H1 (cell line): Measurements from ENCODE around the gene SPSB3. TPM values are rescaled to one million over a fixed set of nuclear protein-coding genes. Genes with fewer than 3 reads are reported as not detected.
A peak's percentile ranks its signal among the peaks of the same experiment; 100 is the strongest.

ENCODE experiments used
- CTCF ChIA-PET: fragments of 300-600 bp; sonication (Branson Sonifier 250); formaldehyde crosslinking; loops from one replicate; lab custom pipeline; 2021; ENCODE audit not compliant: partially characterized antibody; lab: Charles Lee
- POLR2A ChIA-PET: fragments of 300-600 bp; sonication (Branson Sonifier 250); formaldehyde crosslinking; loops from one replicate; lab custom pipeline; 2021; ENCODE audit warnings: inconsistent platforms; ENCODE audit not compliant: partially characterized antibody; lab: Charles Lee
- DNase-seq, 2 experiments: peaks; one replicate each; pipeline versions ENCODE4 v3.0.0 to v3.0.0-alpha.2; 2010 to 2022; ENCODE audit warnings: low spot score in 2 of 2, low read depth in 1 of 2, mixed read lengths in 1 of 2
- FAIRE-seq: peaks from 2 replicates; lab custom pipeline; 2011; peaks lifted over from hg19 to GRCh38; lab: Jason Lieb, UNC
- H2AFZ ChIP-seq: 2 replicates; pipeline ENCODE4 v1.8.1; 2012; ENCODE audit warnings: low read length, inconsistent platforms
- H2AK5ac ChIP-seq: 2 replicates; pipeline ENCODE4 v1.6.1; 2013; ENCODE audit warnings: low read depth, low read length
- H2BK120ac ChIP-seq: replicated peaks from 2 replicates; pipeline ENCODE3; 2013; ENCODE audit warnings: low read depth, low read length, inconsistent platforms
- H2BK12ac ChIP-seq: 2 replicates; pipeline ENCODE4 v1.6.1; 2013; ENCODE audit warnings: low read depth, low read length
- H2BK15ac ChIP-seq: 2 replicates; pipeline ENCODE4 v1.6.1; 2013; ENCODE audit warnings: low read length
- H2BK20ac ChIP-seq: 2 replicates; pipeline ENCODE4 v1.6.1; 2013; ENCODE audit warnings: low read length
- H2BK5ac ChIP-seq: 2 replicates; pipeline ENCODE4 v1.6.1; 2013; ENCODE audit warnings: low read depth, low read length
- H3K14ac ChIP-seq: 2 replicates; pipeline ENCODE4 v1.6.1; 2013; ENCODE audit warnings: inconsistent platforms; ENCODE audit not compliant: insufficient read length
- H3K18ac ChIP-seq: 2 replicates; pipeline ENCODE4 v1.6.1; 2013; ENCODE audit warnings: low read length; ENCODE audit errors: extremely low read depth
- H3K23ac ChIP-seq: 2 replicates; pipeline ENCODE4 v1.6.1; 2013; ENCODE audit warnings: inconsistent platforms; ENCODE audit not compliant: insufficient read length
- H3K23me2 ChIP-seq: 2 replicates; pipeline ENCODE4 v1.6.1; 2013; ENCODE audit warnings: low read depth, low read length
- H3K27ac ChIP-seq: 2 replicates; pipeline ENCODE4 v1.6.1; 2011; ENCODE audit warnings: low read depth, low read length, inconsistent platforms
- H3K27me3 ChIP-seq, 4 experiments: replicated peaks in 1 of 4; 1 replicate in 1 of 4; 2 replicates in 3 of 4; pipeline versions ENCODE4 v1.6.1 to v1.8.1; 2011 to 2013; ENCODE audit warnings: low read length in 3 of 4, mild to moderate bottlenecking in 3 of 4, inconsistent platforms in 2 of 4, mixed read lengths in 2 of 4, moderate library complexity in 1 of 4; ENCODE audit not compliant: control insufficient read depth in 3 of 4, insufficient read depth in 3 of 4; ENCODE audit errors: extremely low read depth in 1 of 4
- H3K36me3 ChIP-seq, 4 experiments: 2 replicates each; pipeline versions ENCODE4 v1.6.1 to v1.8.1; 2011 to 2013; ENCODE audit warnings: mild to moderate bottlenecking in 4 of 4, low read length in 3 of 4, moderate library complexity in 2 of 4, control low read depth in 1 of 4, inconsistent platforms in 1 of 4; ENCODE audit not compliant: insufficient read depth in 4 of 4, control insufficient read depth in 2 of 4
- H3K4ac ChIP-seq: replicated peaks from 2 replicates; pipeline ENCODE3; 2013; ENCODE audit warnings: low read length, low read depth, mixed read lengths, inconsistent platforms; ENCODE audit not compliant: insufficient read length
- H3K4me1 ChIP-seq, 4 experiments: replicated peaks in 1 of 4; 1 replicate in 1 of 4; 2 replicates in 3 of 4; pipeline versions ENCODE4 v1.6.1 to v1.8.1; 2011 to 2013; ENCODE audit warnings: low read length in 3 of 4, inconsistent platforms in 2 of 4, mixed read lengths in 1 of 4; ENCODE audit not compliant: insufficient read depth in 4 of 4, control insufficient read depth in 3 of 4
- H3K4me2 ChIP-seq, 2 experiments: 2 replicates each; pipeline versions ENCODE4 v1.6.1 to v1.8.1; 2011 to 2013; ENCODE audit warnings: low read depth in 2 of 2, low read length in 2 of 2, control low read depth in 1 of 2, inconsistent platforms in 1 of 2, mild to moderate bottlenecking in 1 of 2; ENCODE audit not compliant: insufficient read depth in 1 of 2
- H3K4me3 ChIP-seq, 4 experiments: fragments of 200-600, 300-600 bp in 1 of 4; sonication (generic), shearing (Covaris generic), sonication (Bioruptor Twin) in 1 of 4; 2 replicates each; pipeline versions ENCODE4 v1.5.1 to v1.8.1; 2011 to 2016; ENCODE audit warnings: low read length in 4 of 4, low read depth in 3 of 4, control low read depth in 2 of 4, inconsistent platforms in 2 of 4, mild to moderate bottlenecking in 2 of 4, mixed read lengths in 1 of 4, moderate library complexity in 1 of 4; ENCODE audit not compliant: insufficient read depth in 2 of 4; ENCODE audit errors: extremely low read depth in 1 of 4
- H3K56ac ChIP-seq: replicated peaks from 2 replicates; pipeline ENCODE3; 2013; ENCODE audit warnings: low read depth, mild to moderate bottlenecking, mixed read lengths, low read length, inconsistent platforms; ENCODE audit not compliant: insufficient read length
- H3K79me1 ChIP-seq: 2 replicates; pipeline ENCODE4 v1.6.1; 2013; ENCODE audit warnings: low read depth, low read length, control low read depth
- H3K79me2 ChIP-seq, 2 experiments: 2 replicates each; pipeline versions ENCODE4 v1.6.1 to v1.8.1; 2012 to 2013; ENCODE audit warnings: low read length in 2 of 2, mild to moderate bottlenecking in 2 of 2, inconsistent platforms in 1 of 2; ENCODE audit not compliant: insufficient read depth in 2 of 2, control insufficient read depth in 1 of 2
- H3K9ac ChIP-seq, 4 experiments: replicated peaks in 1 of 4; 1 replicate in 1 of 4; 2 replicates in 3 of 4; pipeline versions ENCODE4 v1.6.1 to v1.8.1; 2011 to 2013; ENCODE audit warnings: low read depth in 3 of 4, low read length in 3 of 4, control low read depth in 2 of 4, mild to moderate bottlenecking in 2 of 4, moderate library complexity in 2 of 4, inconsistent platforms in 1 of 4; ENCODE audit errors: extremely low read depth in 1 of 4
- H3K9me3 ChIP-seq, 2 experiments: 2 replicates each; pipeline versions ENCODE4 v1.6.1 to v1.8.1; 2012 to 2013; ENCODE audit warnings: mild to moderate bottlenecking in 2 of 2, moderate library complexity in 2 of 2, control low read depth in 1 of 2, inconsistent platforms in 1 of 2, low read depth in 1 of 2, low read length in 1 of 2, mixed read lengths in 1 of 2; ENCODE audit not compliant: insufficient read depth in 2 of 2
- H4K20me1 ChIP-seq, 2 experiments: replicated peaks in 1 of 2; 2 replicates each; pipeline versions ENCODE3 to v1.8.1; 2011 to 2013; ENCODE audit warnings: inconsistent platforms in 2 of 2, low read length in 2 of 2, mild to moderate bottlenecking in 1 of 2; ENCODE audit not compliant: insufficient read depth in 2 of 2, control insufficient read depth in 1 of 2
- H4K5ac ChIP-seq: 2 replicates; pipeline ENCODE4 v1.6.1; 2013; ENCODE audit warnings: low read length, low read depth, mixed read lengths, inconsistent platforms; ENCODE audit not compliant: insufficient read length
- H4K8ac ChIP-seq: 2 replicates; pipeline ENCODE4 v1.8.0; 2013; ENCODE audit warnings: mild to moderate bottlenecking, moderate library complexity, low read length, inconsistent platforms; ENCODE audit not compliant: insufficient read depth; ENCODE audit errors: extremely low read depth
- H4K91ac ChIP-seq: replicated peaks from 2 replicates; pipeline ENCODE3; 2013; ENCODE audit warnings: low read length, mixed read lengths, inconsistent platforms; ENCODE audit not compliant: insufficient read length
- BACH1 ChIP-seq: IDR thresholded peaks from 2 replicates; pipeline ENCODE4 v1.6.1; 2012; ENCODE audit warnings: low read length, improper control_type of control experiment
- CEBPB ChIP-seq: IDR thresholded peaks from 2 replicates; pipeline ENCODE4 v1.6.1; 2012; ENCODE audit warnings: low read depth, low read length
- CHD1 ChIP-seq: IDR thresholded peaks from 2 replicates; pipeline ENCODE4 v1.6.1; 2012; ENCODE audit warnings: low read depth, low read length, improper control_type of control experiment
- EGR1 ChIP-seq: IDR thresholded peaks from 2 replicates; pipeline ENCODE4 v1.6.1; 2011; ENCODE audit warnings: low read depth, low read length, borderline replicate concordance
- GABPA ChIP-seq: IDR thresholded peaks from 2 replicates; pipeline ENCODE4 v1.6.1; 2011; ENCODE audit warnings: mild to moderate bottlenecking, low read length, moderate library complexity, borderline replicate concordance; ENCODE audit not compliant: insufficient read depth
- JUND ChIP-seq: IDR thresholded peaks from 2 replicates; pipeline ENCODE4 v1.6.1; 2011; ENCODE audit warnings: mild to moderate bottlenecking, improper control_type of control experiment, low read length
- POU5F1 ChIP-seq: IDR thresholded peaks from 2 replicates; pipeline ENCODE4 v1.6.1; 2011; ENCODE audit warnings: low read depth, mild to moderate bottlenecking, low read length, moderate library complexity
- RAD21 ChIP-seq, 2 experiments: IDR thresholded peaks in 1 of 2; conservative IDR thresholded peaks in 1 of 2; 2 replicates each; pipeline ENCODE4 v1.6.1; 2011; ENCODE audit warnings: low read depth in 2 of 2, low read length in 2 of 2, improper control_type of control experiment in 1 of 2, inconsistent platforms in 1 of 2, mild to moderate bottlenecking in 1 of 2, moderate library complexity in 1 of 2
- SIX5 ChIP-seq: IDR thresholded peaks from 2 replicates; pipeline ENCODE4 v1.6.1; 2011; ENCODE audit warnings: mild to moderate bottlenecking, low read depth, low read length
- TEAD4 ChIP-seq: IDR thresholded peaks from 2 replicates; pipeline ENCODE4 v1.6.1; 2012; ENCODE audit warnings: low read depth, low read length, inconsistent platforms, mixed read lengths
- WGBS, 2 experiments: shearing (Covaris generic) in 1 of 2; methylation state at CpG; one replicate each; pipeline versions ENCODE4 v1.1.6 to v1.1.7; 2013 to 2015; ENCODE audit warnings: low lambda C conversion rate in 2 of 2, mixed read lengths in 2 of 2, inconsistent platforms in 1 of 2, low coverage in 1 of 2, missing lambda C conversion rate in 1 of 2; ENCODE audit not compliant: insufficient replicate concordance in 2 of 2, insufficient coverage in 1 of 2, insufficient read length in 1 of 2; ENCODE audit errors: extremely low coverage in 1 of 2, missing lambda C conversion rate in 1 of 2; 5-methylcytosine and 5-hydroxymethylcytosine counted together
- polyA plus RNA-seq, 7 experiments: library from polyadenylated mRNA; depleted of rRNA in 3 of 7; stranded (reverse) in 5 of 7; unstranded in 2 of 7; fragments of >200 nt in 5 of 7; fragments of 200-250 nt in 2 of 7; gene quantifications; 1 replicate in 5 of 7; 2 replicates in 1 of 7; 4 replicates in 1 of 7; pipeline versions ENCODE4 v1.2.1 to v1.2.3, GENCODE V29; 2011 to 2013; ENCODE audit warnings: missing spikeins in 2 of 7, mixed read lengths in 2 of 7
- total RNA-seq: library from RNA; stranded (reverse); fragmentation: NEBNext Ultra II Directional; extraction: Animal tissue kit (Norgen Biotek cat#: 25700); gene quantifications from 2 replicates; pipeline ENCODE4 v1.2.1, GENCODE V29; 2021

The SPSB3 gene
- total and polyA plus RNA-seq, 2 of the 8 experiments (the other 6 are each of a cell fraction or from before 2014, with no cell fraction given), result 22.5 to 37.8 TPM

DNA sequence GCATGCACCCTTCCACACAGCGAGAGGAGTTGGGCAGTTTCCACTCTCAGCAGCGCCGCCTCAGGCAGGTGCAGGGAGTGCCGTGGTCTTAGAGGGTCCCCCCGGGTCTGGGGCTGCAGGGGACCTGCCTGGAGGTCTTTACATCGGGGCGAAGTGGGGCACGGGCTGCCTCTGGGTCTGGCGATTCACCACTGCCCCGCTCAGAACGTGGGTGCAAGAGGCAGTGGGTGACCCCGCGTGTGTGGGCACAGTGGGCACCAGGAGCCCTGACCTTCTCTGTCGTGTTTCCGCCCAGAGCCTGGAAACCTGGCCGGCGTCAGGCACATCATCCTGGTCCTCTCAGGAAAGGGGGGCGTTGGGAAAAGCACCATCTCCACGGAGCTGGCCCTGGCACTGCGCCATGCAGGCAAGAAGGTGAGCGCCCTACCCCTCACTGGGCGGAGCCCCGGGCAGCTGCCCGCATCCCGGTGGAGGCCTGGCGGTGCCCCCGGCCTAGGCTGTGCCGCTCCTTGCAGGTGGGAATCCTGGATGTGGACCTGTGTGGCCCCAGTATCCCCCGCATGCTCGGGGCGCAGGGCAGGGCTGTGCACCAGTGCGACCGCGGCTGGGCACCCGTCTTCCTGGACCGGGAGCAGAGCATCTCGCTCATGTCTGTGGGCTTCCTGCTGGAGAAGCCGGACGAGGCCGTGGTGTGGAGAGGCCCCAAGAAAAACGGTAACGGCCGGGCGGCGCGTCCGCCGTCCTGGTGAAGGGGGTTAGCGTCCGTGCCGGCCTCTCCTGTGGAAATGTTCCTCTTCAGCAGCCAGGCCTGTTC, 4.1 kb upstream of the SPSB3 start:
- Histone ChIP-seq H2BK12ac (no peak overlapping the region), H4K91ac (no peak overlapping the region), H3K9me3 (no peaks in the 10 kb centered on the region), H3K23ac (no peak overlapping the region), H2BK120ac (no peak overlapping the region), H3K56ac (no peak overlapping the region), H3K4ac (no peak overlapping the region), H3K36me3 (peaks cover 0 to 40% (median 2%) of the 10 kb centered on the region in 4 experiments; a peak in 4 of 8 replicates), H3K9ac (no peak overlapping the region), H3K23me2 (peaks cover 3% of the 10 kb centered on the region; the same call in 1 of the 2 replicates), H3K14ac (no peak overlapping the region), H4K20me1 (peaks cover 20 to 21% of the 10 kb centered on the region in 2 experiments), H3K4me2 (no peak overlapping the region), H2AFZ (no peak overlapping the region), H2BK20ac (no peak overlapping the region), H2AK5ac (no peak overlapping the region), H2BK5ac (no peak overlapping the region), H2BK15ac (no peak overlapping the region), H3K27ac (no peak overlapping the region), H4K5ac (no peak overlapping the region), H3K18ac (no peak overlapping the region), H3K4me1 (peaks cover 0 to 2% (median under 1%) of the 10 kb centered on the region in 4 experiments; a peak in 4 of 7 replicates), H3K79me2 (peaks cover 0 to 35% of the 10 kb centered on the region in 2 experiments; a peak in 3 of 4 replicates), H3K79me1 (peaks cover 13% of the 10 kb centered on the region; the same call in 1 of the 2 replicates), H4K8ac (no peak overlapping the region; the same call in 1 of the 2 replicates), H3K4me3 (no peak overlapping the region), H3K27me3 (no peaks in the 10 kb centered on the region)
- FAIRE-seq (no peak), DNase-seq (peak in 1 of 2 experiments; percentile 62)
- ChIA-PET CTCF (interaction anchor here (1.4 kb wide), 1 partner anchor 12 kb away, joined by 4 read pairs; no protein-coding TSS in a partner anchor), POLR2A (interaction anchor here (1.6 to 4.0 kb wide), 3 partner anchors 11 to 18 kb away, joined by 3 to 13 read pairs (median 5); partner anchors contain the start of gene NME3)
- WGBS, 2 experiments, result 90% methylated on average over 39 of the region's 51 CpGs; no CpG with 5 or more reads in 1 of the 2 experiments
- no peak for TF ChIP-seq BACH1
- TF ChIP-seq TEAD4, result no peak
- no peak for TF ChIP-seq POU5F1
- TF ChIP-seq EGR1, result no peak
- TF ChIP-seq JUND, result no peak
- TF ChIP-seq RAD21 (IDR thresholded peaks at IDR 0.05 in 1 of 2, conservative IDR thresholded peaks at IDR 0.05 in 1 of 2; ENCODE audit: low read depth in 2 of 2, low read length in 2 of 2), result peak in 1 of 2 experiments; percentile 17; a peak in 1 of 4 replicates
- no peak for TF ChIP-seq SIX5
- no peak for TF ChIP-seq CEBPB
- TF ChIP-seq CHD1, result no peak
- TF ChIP-seq GABPA, result no peak
